NCI-H2196 treated with DMSO at 0.1 percent for 48 hours (cell line): Measurements from ENCODE around the gene CBX6.
"Not testable (repeated sequence)": the region's sequence is repeated elsewhere in the genome, so short reads cannot be mapped to it uniquely, and the experiment has no call there.

Source experiments
- DNase-seq: peaks from one replicate; lab custom pipeline; 2025; ENCODE audit not compliant: unreplicated experiment; lab: John Stamatoyannopoulos, UW

Gene CBX6

GRCh38 chr22:38861170-38861876, 10.7 kb downstream of the CBX6 start:
- DNase-seq = no peak

- no peak for DNase-seq
Measured at GRCh38 chr22:38860283-38861169, 11.5 kb downstream of the CBX6 start.

- DNase-seq = no peak
Measured at GRCh38 chr22:38859581-38860282, 12.3 kb downstream of the CBX6 start.

GRCh38 chr22:38858492-38858891, 13.5 kb downstream of the CBX6 start:
- DNase-seq = no peak

GRCh38 chr22:38854476-38854875, 17.5 kb downstream of the CBX6 start:
- DNase-seq = not testable (repeated sequence)

- DNase-seq = not testable (repeated sequence)
Measured at GRCh38 chr22:38853883-38854282, 18.1 kb downstream of the CBX6 start.

- no peak for DNase-seq
Measured at GRCh38 chr22:38853196-38853651, 18.8 kb downstream of the CBX6 start.

- DNase-seq = no peak
Measured at GRCh38 chr22:38852522-38852921, 19.5 kb downstream of the CBX6 start.

- no peak for DNase-seq
Measured at GRCh38 chr22:38850941-38851849, 20.8 kb downstream of the CBX6 start.

- no peak for DNase-seq
Measured at GRCh38 chr22:38850399-38850798, 21.6 kb downstream of the CBX6 start.

GRCh38 chr22:38849811-38850210, 22.2 kb downstream of the CBX6 start:
- DNase-seq = no peak

- no peak for DNase-seq
Measured at GRCh38 chr22:38846412-38846811, 25.6 kb downstream of the CBX6 start.

GRCh38 chr22:38845004-38845740, 26.8 kb downstream of the CBX6 start:
- DNase-seq = no peak

GRCh38 chr22:38844315-38845003, 27.6 kb downstream of the CBX6 start:
- no peak for DNase-seq

GRCh38 chr22:38843657-38844314, 28.2 kb downstream of the CBX6 start, which contains the start of gene NPTXR:
NPTXR (minus strand) TSS chr22:38844028.
- no peak for DNase-seq

- no peak for DNase-seq
Measured at GRCh38 chr22:38843201-38843656, 28.8 kb downstream of the CBX6 start.

- no peak for DNase-seq
Measured at GRCh38 chr22:38842512-38843200, 29.4 kb downstream of the CBX6 start.

GRCh38 chr22:38841635-38842034, 30.4 kb downstream of the CBX6 start:
- no peak for DNase-seq
